Choroid plexus epithelial cell (primary cell): ENCODE measurements around the gene MPHOSPH9.
"Not testable (repeated sequence)": the region's sequence is repeated elsewhere in the genome, so short reads cannot be mapped to it uniquely, and the experiment has no call there.

Experiments
- DNase-seq: peaks from one replicate; pipeline ENCODE4 v3.0.0-alpha.2; 2010; ENCODE audit warnings: low read depth
- H3K4me3 ChIP-seq: 2 replicates; pipeline ENCODE4 v1.5.1; 2011; ENCODE audit warnings: low read depth, mild to moderate bottlenecking, control low read depth, low read length, moderate library complexity
- TF ChIP-seq, protein P1 (sequence below): conservative IDR thresholded peaks from 2 replicates; pipeline ENCODE4 v1.5.1; 2011; ENCODE audit warnings: low read depth, mild to moderate bottlenecking, control low read depth, inconsistent platforms, low read length, moderate library complexity

MPHOSPH9 gene

GRCh38 chr12:123223241-123223668 is 9.7 kb downstream of the MPHOSPH9 start:
- TF ChIP-seq, protein P1, sequence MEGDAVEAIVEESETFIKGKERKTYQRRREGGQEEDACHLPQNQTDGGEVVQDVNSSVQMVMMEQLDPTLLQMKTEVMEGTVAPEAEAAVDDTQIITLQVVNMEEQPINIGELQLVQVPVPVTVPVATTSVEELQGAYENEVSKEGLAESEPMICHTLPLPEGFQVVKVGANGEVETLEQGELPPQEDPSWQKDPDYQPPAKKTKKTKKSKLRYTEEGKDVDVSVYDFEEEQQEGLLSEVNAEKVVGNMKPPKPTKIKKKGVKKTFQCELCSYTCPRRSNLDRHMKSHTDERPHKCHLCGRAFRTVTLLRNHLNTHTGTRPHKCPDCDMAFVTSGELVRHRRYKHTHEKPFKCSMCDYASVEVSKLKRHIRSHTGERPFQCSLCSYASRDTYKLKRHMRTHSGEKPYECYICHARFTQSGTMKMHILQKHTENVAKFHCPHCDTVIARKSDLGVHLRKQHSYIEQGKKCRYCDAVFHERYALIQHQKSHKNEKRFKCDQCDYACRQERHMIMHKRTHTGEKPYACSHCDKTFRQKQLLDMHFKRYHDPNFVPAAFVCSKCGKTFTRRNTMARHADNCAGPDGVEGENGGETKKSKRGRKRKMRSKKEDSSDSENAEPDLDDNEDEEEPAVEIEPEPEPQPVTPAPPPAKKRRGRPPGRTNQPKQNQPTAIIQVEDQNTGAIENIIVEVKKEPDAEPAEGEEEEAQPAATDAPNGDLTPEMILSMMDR = no peak
- DNase-seq = no peak
- no peak overlapping the region for H3K4me3 ChIP-seq

DNA sequence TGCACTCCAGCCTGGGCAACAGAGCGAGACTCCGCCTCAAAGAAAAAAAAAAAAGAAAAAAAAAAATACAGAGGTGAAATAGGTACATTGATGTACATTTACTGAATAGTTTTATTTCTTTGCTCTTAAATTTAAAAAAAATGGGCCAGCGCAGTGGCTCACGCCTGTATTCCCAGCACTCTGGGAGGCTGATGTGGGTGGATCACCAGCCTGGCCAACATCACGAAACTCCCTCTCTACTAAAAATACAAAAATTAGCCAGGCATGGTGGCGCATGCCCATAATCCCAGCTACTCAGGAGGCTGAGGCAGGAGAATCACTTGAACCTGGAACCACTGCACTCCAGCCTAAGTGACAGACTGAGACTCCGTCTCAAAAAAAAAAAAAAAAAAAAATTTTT is 25.1 kb downstream of the MPHOSPH9 start:
- DNase-seq, H3K4me3 ChIP-seq: not testable (repeated sequence)

GRCh38 chr12:123206794-123207193 is 26.1 kb downstream of the MPHOSPH9 start:
- not testable (repeated sequence) for H3K4me3 ChIP-seq
- DNase-seq = peak; percentile 42

- TF ChIP-seq, protein P1 = no peak
Observed at GRCh38 chr12:123200414-123200813, 32.5 kb downstream of the MPHOSPH9 start.

GRCh38 chr12:123199936-123200335 is 33.0 kb downstream of the MPHOSPH9 start:
- DNase-seq = no peak
- no peak overlapping the region for H3K4me3 ChIP-seq
- TF ChIP-seq, protein P1 = no peak

More at GRCh38 chr12:123200414-123200813, 32.5 kb downstream of the MPHOSPH9 start:
- no peak overlapping the region for H3K4me3 ChIP-seq
- DNase-seq = no peak

DNA sequence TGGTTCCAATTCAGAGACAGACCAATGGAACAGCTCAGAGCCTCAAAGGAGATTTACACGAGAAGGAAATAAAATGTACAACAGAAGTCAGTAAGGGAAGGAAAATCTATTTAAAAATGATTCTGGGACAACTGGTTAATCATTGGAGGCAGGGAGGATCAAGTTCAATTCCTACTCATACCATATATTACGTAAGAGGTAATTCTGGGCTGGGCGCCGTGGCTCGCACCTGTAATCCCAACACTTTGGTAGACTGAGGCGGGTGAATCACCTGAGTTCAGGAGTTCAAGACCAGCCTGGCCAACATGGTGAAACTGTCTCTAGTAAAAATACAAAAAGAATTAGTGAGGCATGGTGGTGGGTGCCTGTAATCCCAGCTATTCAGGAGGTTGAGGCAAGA is 45.3 kb downstream of the MPHOSPH9 start:
- no peak for DNase-seq
- TF ChIP-seq, protein P1 = no peak
- no peak overlapping the region for H3K4me3 ChIP-seq

DNA sequence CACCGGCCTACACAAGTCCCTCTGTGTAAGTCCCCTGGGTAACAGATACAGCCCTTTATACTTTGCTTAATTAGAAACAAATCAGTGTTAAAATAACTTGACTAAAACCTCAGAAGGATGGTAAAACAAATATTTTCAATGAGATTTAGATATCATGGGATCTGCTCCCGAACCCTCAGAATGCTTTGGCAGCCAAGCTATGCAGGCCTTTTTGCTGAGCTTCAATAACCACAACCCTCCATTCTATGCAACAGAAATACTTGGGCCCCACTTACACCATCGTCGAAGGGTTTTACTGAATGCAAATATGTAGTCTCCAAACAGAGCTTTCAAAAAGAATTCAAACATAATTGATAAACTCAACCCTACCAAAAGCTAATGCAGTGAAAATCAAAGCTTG is 52.8 kb downstream of the MPHOSPH9 start:
- no peak overlapping the region for H3K4me3 ChIP-seq
- TF ChIP-seq, protein P1 = no peak
- no peak for DNase-seq

DNA sequence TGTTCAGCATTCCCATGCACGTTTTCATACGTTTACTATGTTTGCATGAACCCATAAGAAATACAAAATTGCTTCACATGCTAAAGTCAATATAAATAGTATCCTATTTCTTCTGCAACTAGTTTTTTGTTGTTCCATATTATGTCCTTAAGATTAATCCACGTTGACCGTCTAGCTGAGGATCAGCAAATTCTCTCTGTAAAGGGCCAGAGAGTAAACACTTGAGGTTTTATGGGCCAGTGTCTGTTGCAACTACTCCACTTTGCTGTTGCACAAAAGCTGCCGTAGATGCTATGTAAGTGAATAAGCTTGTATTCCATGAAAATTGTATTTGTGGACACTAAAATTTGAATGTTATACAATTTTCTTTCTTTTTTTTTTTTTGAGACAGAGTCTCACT is 61.0 kb downstream of the MPHOSPH9 start:
- TF ChIP-seq, protein P1 = no peak
- H3K4me3 ChIP-seq = no peak overlapping the region
- DNase-seq = no peak
